Measurements from ENCODE around the gene LMO7. TPM values are rescaled to one million over a fixed set of nuclear protein-coding genes. Genes with fewer than 3 reads are reported as not detected.

Gene LMO7
- polyA plus RNA-seq, 1 experiment, result 76.9 TPM

GRCh38 chr13:75770592-75771011 is 134.5 kb downstream of the LMO7 start:
- no peaks in the 10 kb centered on the region for H3K27me3 ChIP-seq (ENCODE audit: control insufficient read depth, insufficient read depth, low read length)
- H3K4me3 ChIP-seq (ENCODE audit: low read depth, low read length), result no peak overlapping the region
- POLR2A ChIA-PET, result interaction anchor here (0.6 kb wide), 1 partner anchor 73 kb away, joined by 3 read pairs; no protein-coding TSS in a partner anchor
- TF ChIP-seq CTCF (IDR thresholded peaks at IDR 0.05; ENCODE audit: low read depth, low read length), result no peak
- peak; percentile 15 for DNase-seq (ENCODE audit: low read depth, low spot score)
- H3K27ac ChIP-seq (ENCODE audit: low read depth, low read length), result no peak overlapping the region
- H3K9me3 ChIP-seq (ENCODE audit: control insufficient read depth, insufficient read depth, low read length), result no peaks in the 10 kb centered on the region
- CTCF ChIA-PET, result no interaction called here

GRCh38 chr13:75771226-75771625 is 135.1 kb downstream of the LMO7 start:
- no peak for TF ChIP-seq CTCF (IDR thresholded peaks at IDR 0.05; ENCODE audit: low read depth, low read length)
- POLR2A ChIA-PET, result interaction anchor here (0.6 to 0.8 kb wide), 2 partner anchors 14 to 73 kb away, joined by 3 read pairs; no protein-coding TSS in a partner anchor
- no peak for DNase-seq (ENCODE audit: low read depth, low spot score)
- Histone ChIP-seq H3K27me3 (ENCODE audit: control insufficient read depth, insufficient read depth, low read length) (no peaks in the 10 kb centered on the region), H3K4me3 (ENCODE audit: low read depth, low read length) (no peak overlapping the region), H3K9me3 (ENCODE audit: control insufficient read depth, insufficient read depth, low read length) (no peaks in the 10 kb centered on the region), H3K27ac (ENCODE audit: low read depth, low read length) (no peak overlapping the region)
- CTCF ChIA-PET, result no interaction called here

- peak; percentile 59 for DNase-seq (ENCODE audit: low read depth, low spot score)
- ChIA-PET CTCF (no interaction called here), POLR2A (interaction anchor here (0.8 kb wide), 1 partner anchor 14 kb away, joined by 3 read pairs; no protein-coding TSS in a partner anchor)
- TF ChIP-seq CTCF (IDR thresholded peaks at IDR 0.05; ENCODE audit: low read depth, low read length), result no peak
- no peaks in the 10 kb centered on the region for H3K9me3 ChIP-seq (ENCODE audit: control insufficient read depth, insufficient read depth, low read length)
- H3K4me3 ChIP-seq (ENCODE audit: low read depth, low read length), result no peak overlapping the region
- no peak overlapping the region for H3K27ac ChIP-seq (ENCODE audit: low read depth, low read length)
- no peaks in the 10 kb centered on the region for H3K27me3 ChIP-seq (ENCODE audit: control insufficient read depth, insufficient read depth, low read length)
These were observed 135.7 kb downstream of the LMO7 start for GRCh38 chr13:75771818-75772217.

- H3K27ac ChIP-seq (ENCODE audit: low read depth, low read length), result no peak overlapping the region
- ChIA-PET POLR2A (no interaction called here), CTCF (interaction anchor here (1.2 to 2.3 kb wide), 2 partner anchors 78 to 96 kb away, joined by 3 to 10 read pairs; no protein-coding TSS in a partner anchor)
- no peak for DNase-seq (ENCODE audit: low read depth, low spot score)
- H3K9me3 ChIP-seq (ENCODE audit: control insufficient read depth, insufficient read depth, low read length), result no peaks in the 10 kb centered on the region; the same call in 1 of the 2 replicates
- H3K4me3 ChIP-seq (ENCODE audit: low read depth, low read length), result no peak overlapping the region
- no peaks in the 10 kb centered on the region for H3K27me3 ChIP-seq (ENCODE audit: control insufficient read depth, insufficient read depth, low read length)
- no peak for TF ChIP-seq CTCF (IDR thresholded peaks at IDR 0.05; ENCODE audit: low read depth, low read length)
These were observed 138.0 kb downstream of the LMO7 start for GRCh38 chr13:75774176-75774575.

- Histone ChIP-seq H3K9me3 (ENCODE audit: control insufficient read depth, insufficient read depth, low read length) (no peaks in the 10 kb centered on the region; the same call in 1 of the 2 replicates), H3K4me3 (ENCODE audit: low read depth, low read length) (no peak overlapping the region), H3K27me3 (ENCODE audit: control insufficient read depth, insufficient read depth, low read length) (no peaks in the 10 kb centered on the region), H3K27ac (ENCODE audit: low read depth, low read length) (no peak overlapping the region)
- no peak for TF ChIP-seq CTCF (IDR thresholded peaks at IDR 0.05; ENCODE audit: low read depth, low read length)
- ChIA-PET CTCF (interaction anchor here (0.9 to 1.1 kb wide), 2 partner anchors 81 to 91 kb away, joined by 3 to 4 read pairs; no protein-coding TSS in a partner anchor), POLR2A (no interaction called here)
- no peak for DNase-seq (ENCODE audit: low read depth, low spot score)
These were observed 140.4 kb downstream of the LMO7 start for GRCh38 chr13:75776550-75776949.
